ENCODE measurements around the gene TIAM1. TPM values are rescaled to one million over a fixed set of nuclear protein-coding genes. Genes with fewer than 3 reads are reported as not detected.

The TIAM1 gene
- total and polyA plus RNA-seq, 7 donors = 0.21 to 1.7 (median 0.75) TPM

DNA sequence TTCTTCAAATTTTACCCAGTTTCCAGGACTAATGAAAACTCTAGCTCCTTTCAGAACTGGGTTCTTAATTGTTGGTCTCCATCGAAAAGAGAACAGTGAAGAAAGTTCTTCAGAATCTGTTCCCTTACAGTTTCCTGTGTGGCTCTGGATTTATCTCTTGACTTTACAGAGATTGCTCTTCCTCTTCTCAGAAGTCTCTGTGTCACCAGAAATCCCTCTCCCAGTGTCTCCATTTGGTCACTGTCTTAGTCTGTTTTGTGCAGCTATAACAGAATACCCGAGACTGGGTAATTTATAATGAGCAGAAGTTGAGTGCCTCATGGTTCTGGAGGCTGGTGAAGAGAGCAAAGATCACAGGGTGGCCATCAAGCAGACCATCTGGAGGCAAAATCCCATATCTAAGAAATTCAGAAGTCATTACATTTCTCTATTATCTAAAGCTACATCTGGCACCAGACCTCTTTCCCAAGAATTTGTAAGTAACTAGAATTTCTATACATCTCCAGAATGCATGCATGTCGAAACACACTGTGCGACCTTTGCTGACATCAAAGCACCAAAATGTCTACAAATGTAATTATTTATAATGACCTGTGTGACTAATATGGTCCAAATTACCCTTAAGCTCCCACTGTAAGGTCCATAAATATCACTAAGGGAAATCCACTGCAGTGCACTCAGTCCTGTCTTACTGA, 240.3 kb downstream of the TIAM1 start:
- peaks cover 0 to 6% (median 0%) of the 10 kb centered on the region in 3 donors for H3K27me3 ChIP-seq (ENCODE audit: insufficient read depth in 3 of 3, low read length in 2 of 3)
- TF ChIP-seq CTCF (IDR thresholded peaks at IDR 0.05) = no peak
- H3K4me1 ChIP-seq = no peaks in the 10 kb centered on the region
- ATAC-seq (no peak), DNase-seq (no peak)
- H3K36me3 ChIP-seq (ENCODE audit: insufficient read depth in 1 of 2, low read depth in 1 of 2) = no peaks in the 10 kb centered on the region
- H3K9me3 ChIP-seq = no peaks in the 10 kb centered on the region
- H3K27ac ChIP-seq = no peak overlapping the region
- 66 to 77% (median 73%) methylated on average over 4 of the region's 4 CpGs for WGBS, 3 donors
- H3K4me3 ChIP-seq = no peak overlapping the region
- intact Hi-C loops (cut with DNase I) = no loop called here

DNA sequence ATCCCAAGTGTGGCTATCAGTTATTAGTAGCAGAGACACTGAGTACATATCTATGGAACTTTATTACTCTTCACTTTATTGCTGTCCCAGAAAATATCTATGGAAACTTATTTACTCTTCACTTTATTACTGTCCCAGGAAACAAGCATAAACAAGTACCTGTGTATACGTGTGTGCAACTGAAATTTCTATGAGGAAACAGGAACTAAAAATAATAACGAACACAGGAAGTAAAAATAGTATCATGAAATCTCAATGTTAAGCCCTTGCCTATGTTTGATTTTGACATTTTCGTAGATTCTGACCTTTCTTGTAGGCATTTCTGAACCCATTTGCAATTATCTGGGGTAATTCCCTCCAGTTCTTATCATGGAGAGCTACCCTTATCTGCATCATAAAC, 240.9 kb downstream of the TIAM1 start:
- intact Hi-C loops (cut with DNase I) = no loop called here
- H3K27ac ChIP-seq = no peak overlapping the region
- no peak for ATAC-seq
- peaks cover 0 to 6% (median 0%) of the 10 kb centered on the region in 3 donors for H3K27me3 ChIP-seq (ENCODE audit: insufficient read depth in 3 of 3, low read length in 2 of 3)
- no peak for TF ChIP-seq CTCF (IDR thresholded peaks at IDR 0.05)
- WGBS, 3 donors = 55 to 70% (median 57%) methylated on average over 3 of the region's 3 CpGs
- H3K36me3 ChIP-seq (ENCODE audit: insufficient read depth in 1 of 2, low read depth in 1 of 2) = no peaks in the 10 kb centered on the region
- no peaks in the 10 kb centered on the region for H3K4me1 ChIP-seq
- H3K9me3 ChIP-seq = no peaks in the 10 kb centered on the region
- DNase-seq = no peak
- no peak overlapping the region for H3K4me3 ChIP-seq

- no peaks in the 10 kb centered on the region for H3K9me3 ChIP-seq
- no peak overlapping the region for H3K4me3 ChIP-seq
- WGBS, 3 donors = 75 to 78% (median 78%) methylated on average over 14 of the region's 14 CpGs
- DNase-seq (no peak), ATAC-seq (no peak)
- intact Hi-C loops (cut with DNase I) = loop anchor here (5.0 to 10.0 kb wide), 3 partner anchors 83 to 508 kb away; no protein-coding TSS in a partner anchor
- no peak overlapping the region for H3K27ac ChIP-seq
- TF ChIP-seq CTCF (IDR thresholded peaks at IDR 0.05) = no peak
- H3K36me3 ChIP-seq (ENCODE audit: insufficient read depth in 1 of 2, low read depth in 1 of 2) = no peaks in the 10 kb centered on the region
- H3K27me3 ChIP-seq (ENCODE audit: insufficient read depth in 3 of 3, low read length in 2 of 3) = peaks cover 0 to 6% (median 0%) of the 10 kb centered on the region in 3 donors
- H3K4me1 ChIP-seq = no peaks in the 10 kb centered on the region
Observed at GRCh38 chr21:31099122-31099521, 244.9 kb downstream of the TIAM1 start.

- Histone ChIP-seq H3K4me3 (no peak overlapping the region), H3K27ac (no peak overlapping the region), H3K9me3 (no peaks in the 10 kb centered on the region), H3K27me3 (ENCODE audit: insufficient read depth in 3 of 3, low read length in 2 of 3) (peaks cover 0 to 6% (median 0%) of the 10 kb centered on the region in 3 donors), H3K4me1 (no peaks in the 10 kb centered on the region), H3K36me3 (ENCODE audit: insufficient read depth in 1 of 2, low read depth in 1 of 2) (no peaks in the 10 kb centered on the region)
- DNase-seq = peak; percentile 63 to 69
- TF ChIP-seq CTCF (IDR thresholded peaks at IDR 0.05) = peak; percentile 60
- WGBS, 3 donors = 11 to 13% (median 13%) methylated on average over 23 of the region's 23 CpGs
- peak in 3 of 4 donors; percentile 43 to 63 (median 62) for ATAC-seq
- intact Hi-C loops (cut with DNase I) = loop anchor here (5.0 to 10.0 kb wide), 3 partner anchors 84 to 509 kb away; no protein-coding TSS in a partner anchor
Observed at GRCh38 chr21:31098576-31099005, 245.5 kb downstream of the TIAM1 start.

Measured in psoas muscle (tissue), 8 donors.